T-helper 1 cell treated with Interleukin-12 subunit alpha and Interleukin-12 subunit beta and Interleukin-4 antibody, amounts not matched to agents 30 μg/mL and 1 μg/mL, for 36 hours (primary cell): ENCODE results near the gene RBM26.
"Not testable (repeated sequence)": the region's sequence is repeated elsewhere in the genome, so short reads cannot be mapped to it uniquely, and the experiment has no call there.

Experiments
- H3K27ac Mint-ChIP-seq: one replicate; pipeline ENCODE4 v1.8.0; 2021; ENCODE audit warnings: mild to moderate bottlenecking, mixed read lengths
- H3K27me3 Mint-ChIP-seq: one replicate; pipeline ENCODE4 v1.8.0; 2021; ENCODE audit warnings: low read depth, mixed read lengths
- H3K36me3 Mint-ChIP-seq: one replicate; pipeline ENCODE4 v1.8.0; 2021; ENCODE audit warnings: low read depth, mixed read lengths
- H3K4me1 Mint-ChIP-seq: one replicate; pipeline ENCODE4 v1.8.0; 2021; ENCODE audit warnings: low read depth, mixed read lengths
- H3K4me3 Mint-ChIP-seq: one replicate; pipeline ENCODE4 v1.8.0; 2021; ENCODE audit warnings: mild to moderate bottlenecking, moderate library complexity, mixed read lengths
- H3K9me3 Mint-ChIP-seq: one replicate; pipeline ENCODE4 v1.8.0; 2021; ENCODE audit warnings: mixed read lengths

The RBM26 gene

DNA sequence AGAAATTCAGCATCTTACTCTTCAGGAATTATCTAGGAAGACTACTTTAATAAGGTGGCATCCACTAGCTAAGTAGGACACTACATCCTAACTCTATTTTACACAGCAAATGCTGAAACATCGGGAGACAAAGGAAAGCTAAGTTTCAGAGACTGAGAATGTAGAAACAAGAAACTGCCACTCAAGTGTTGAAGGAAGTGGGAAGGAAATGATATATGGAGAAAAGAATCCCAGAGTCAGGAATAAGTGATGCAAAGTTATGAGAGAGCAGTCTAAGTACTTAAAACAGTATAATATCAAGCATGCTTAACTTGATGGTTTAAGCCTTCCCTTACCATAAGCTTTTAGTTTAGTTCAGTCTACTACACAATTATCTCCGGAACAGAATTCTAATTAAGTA, 52.4 kb downstream of the RBM26 start:
- H3K4me1 Mint-ChIP-seq, result peaks cover 2% of the 10 kb centered on the region
- H3K4me3 Mint-ChIP-seq, result no peak overlapping the region
- no peak overlapping the region for H3K27ac Mint-ChIP-seq
- no peaks in the 10 kb centered on the region for H3K9me3 Mint-ChIP-seq
- no peaks in the 10 kb centered on the region for H3K27me3 Mint-ChIP-seq
- peaks cover 28% of the 10 kb centered on the region for H3K36me3 Mint-ChIP-seq

DNA sequence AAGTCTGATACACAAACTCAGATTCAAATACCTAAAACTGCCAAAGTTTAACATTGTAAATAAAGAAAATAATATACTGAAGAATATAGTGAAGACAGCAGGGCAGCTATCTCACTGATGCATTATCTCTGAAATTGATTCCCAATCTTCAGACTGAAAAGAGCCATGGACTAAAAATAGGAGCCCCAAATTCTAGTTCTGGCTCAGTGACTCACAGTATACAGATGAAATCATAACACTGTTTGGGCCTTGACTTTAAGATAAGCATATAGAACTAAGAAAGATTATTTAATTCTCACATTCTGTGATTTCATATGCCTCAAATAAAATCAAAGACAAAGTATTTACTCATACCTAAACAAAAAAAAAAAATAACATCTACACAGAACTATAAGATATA, 53.9 kb downstream of the RBM26 start:
- Mint-ChIP-seq H3K27ac (no peak overlapping the region), H3K4me3 (no peak overlapping the region), H3K27me3 (no peaks in the 10 kb centered on the region), H3K9me3 (no peaks in the 10 kb centered on the region), H3K36me3 (peaks cover 23% of the 10 kb centered on the region), H3K4me1 (peaks cover 8% of the 10 kb centered on the region)

DNA sequence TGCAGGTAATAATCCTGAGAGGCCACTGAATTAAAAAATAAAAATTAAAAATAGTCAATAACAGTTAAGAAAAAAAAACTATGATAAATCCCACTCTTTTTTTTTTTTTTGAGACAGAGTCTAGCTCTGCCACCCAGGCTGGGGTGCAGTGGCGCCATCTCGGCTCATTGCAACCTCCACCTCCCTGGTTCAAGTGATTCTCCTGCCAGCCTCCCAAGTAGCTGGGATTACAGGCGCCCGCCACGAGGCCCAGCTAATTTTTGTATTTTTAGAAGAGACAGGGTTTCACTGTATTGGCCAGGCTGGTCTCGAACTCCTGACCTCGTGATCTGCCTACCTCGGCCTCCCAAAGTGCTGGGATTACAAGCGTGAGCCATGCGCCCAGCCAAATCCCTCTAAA, 56.4 kb downstream of the RBM26 start:
- H3K9me3 Mint-ChIP-seq, H3K4me3 Mint-ChIP-seq, H3K27ac Mint-ChIP-seq, H3K27me3 Mint-ChIP-seq: not testable (repeated sequence)
- Mint-ChIP-seq H3K4me1 (peaks cover 12% of the 10 kb centered on the region), H3K36me3 (peaks cover 19% of the 10 kb centered on the region)

DNA sequence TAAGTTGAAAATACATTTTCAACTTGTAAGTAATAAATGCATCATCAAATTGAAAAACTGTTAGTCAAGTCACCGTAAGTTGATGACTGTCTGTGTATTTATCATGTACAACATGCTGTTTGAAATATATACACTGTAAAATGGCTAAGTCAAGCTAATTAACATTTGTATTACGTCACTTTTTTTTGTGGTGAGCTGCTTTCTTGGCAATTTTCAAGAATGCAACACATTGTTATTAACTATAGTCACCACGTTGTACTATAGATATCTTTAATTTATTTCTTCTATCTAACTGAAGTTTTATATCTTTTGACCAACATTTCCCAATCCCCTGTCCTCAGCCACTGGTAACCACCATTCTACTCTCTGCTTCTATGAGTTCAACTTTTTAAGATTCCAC, 57.0 kb downstream of the RBM26 start:
- no peak overlapping the region for H3K4me3 Mint-ChIP-seq
- no peaks in the 10 kb centered on the region for H3K9me3 Mint-ChIP-seq
- H3K36me3 Mint-ChIP-seq, result peaks cover 19% of the 10 kb centered on the region
- H3K27ac Mint-ChIP-seq, result no peak overlapping the region
- no peaks in the 10 kb centered on the region for H3K27me3 Mint-ChIP-seq
- peaks cover 12% of the 10 kb centered on the region for H3K4me1 Mint-ChIP-seq

- Mint-ChIP-seq H3K27ac (no peak overlapping the region), H3K27me3 (no peaks in the 10 kb centered on the region), H3K4me3 (no peak overlapping the region), H3K36me3 (peaks cover 16% of the 10 kb centered on the region), H3K9me3 (no peaks in the 10 kb centered on the region), H3K4me1 (peaks cover 12% of the 10 kb centered on the region)
Measured at GRCh38 chr13:79346300-79346914, 59.6 kb downstream of the RBM26 start.

- peaks cover 33% of the 10 kb centered on the region for H3K36me3 Mint-ChIP-seq
- no peak overlapping the region for H3K4me3 Mint-ChIP-seq
- no peaks in the 10 kb centered on the region for H3K9me3 Mint-ChIP-seq
- H3K4me1 Mint-ChIP-seq, result peaks cover 2% of the 10 kb centered on the region
- H3K27me3 Mint-ChIP-seq, result no peaks in the 10 kb centered on the region
- H3K27ac Mint-ChIP-seq, result no peak overlapping the region
Measured at GRCh38 chr13:79341202-79341601, 64.9 kb downstream of the RBM26 start.

DNA sequence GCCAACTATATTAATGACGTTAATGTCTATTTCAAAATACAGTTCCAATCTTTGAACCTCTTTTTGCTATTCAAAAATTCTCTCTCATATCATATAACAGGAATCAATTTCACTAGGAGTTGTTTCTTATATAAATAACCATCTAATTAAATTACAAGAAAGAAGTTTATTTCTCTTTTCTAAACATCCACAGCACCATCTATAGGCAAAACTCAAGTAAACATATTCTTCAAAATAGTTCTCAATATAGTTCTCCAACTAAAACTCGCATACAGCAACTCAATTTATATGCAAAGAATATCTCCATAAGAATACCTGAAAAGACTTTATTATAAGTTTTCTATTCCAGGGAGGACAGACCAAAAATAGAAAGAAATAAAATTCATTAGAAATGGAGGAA, 65.6 kb downstream of the RBM26 start:
- Mint-ChIP-seq H3K9me3 (no peaks in the 10 kb centered on the region), H3K27me3 (no peaks in the 10 kb centered on the region), H3K4me3 (no peak overlapping the region), H3K27ac (no peak overlapping the region), H3K36me3 (peaks cover 37% of the 10 kb centered on the region), H3K4me1 (peaks cover 2% of the 10 kb centered on the region)

DNA sequence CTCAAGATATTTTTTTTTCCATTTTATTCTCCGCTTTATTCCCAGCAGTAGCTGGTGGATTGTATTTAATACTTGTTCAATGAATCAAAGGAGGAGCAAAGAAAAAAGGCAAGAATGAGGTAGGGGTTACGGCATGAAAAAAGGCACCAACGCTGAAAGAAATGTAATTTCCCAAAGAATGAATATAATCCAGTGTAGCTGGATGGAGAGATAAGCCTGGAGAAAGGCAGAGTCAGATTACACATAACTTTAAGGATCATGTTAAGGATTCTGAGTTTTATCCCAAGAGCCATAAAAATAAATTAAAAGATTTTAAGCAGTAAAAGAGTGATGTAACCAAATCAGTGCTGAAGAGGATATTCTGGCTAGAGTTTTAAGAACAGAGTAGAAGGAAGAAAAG, 67.7 kb downstream of the RBM26 start:
- Mint-ChIP-seq H3K36me3 (peaks cover 44% of the 10 kb centered on the region), H3K27ac (no peak overlapping the region), H3K4me3 (no peak overlapping the region), H3K4me1 (peaks cover 1% of the 10 kb centered on the region), H3K9me3 (no peaks in the 10 kb centered on the region), H3K27me3 (no peaks in the 10 kb centered on the region)

GRCh38 chr13:79336966-79337365, 69.1 kb downstream of the RBM26 start:
- Mint-ChIP-seq H3K27ac (no peak overlapping the region), H3K27me3 (no peaks in the 10 kb centered on the region), H3K4me3 (no peak overlapping the region), H3K4me1 (peaks cover 8% of the 10 kb centered on the region), H3K36me3 (peaks cover 52% of the 10 kb centered on the region), H3K9me3 (no peaks in the 10 kb centered on the region)

DNA sequence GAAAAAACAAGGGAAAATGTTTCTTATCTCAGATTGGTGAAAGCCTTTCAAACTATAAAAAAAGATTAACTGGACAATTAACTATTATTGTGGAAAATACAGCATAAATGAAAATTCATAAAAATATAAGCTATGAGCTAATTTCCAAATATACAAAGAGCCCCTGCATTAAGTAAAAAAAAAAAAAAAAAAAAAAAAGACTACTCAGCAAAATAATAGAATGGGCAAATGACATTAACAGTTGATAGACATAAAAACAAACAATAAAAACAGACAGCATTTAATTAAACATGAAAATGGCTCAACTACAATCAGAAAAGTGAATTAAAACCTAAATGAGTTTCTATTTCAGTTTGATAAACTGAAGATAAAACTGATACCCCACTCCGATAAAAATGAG, 77.5 kb downstream of the RBM26 start:
- H3K27me3 Mint-ChIP-seq, result no peaks in the 10 kb centered on the region
- H3K4me3 Mint-ChIP-seq, result no peak overlapping the region
- H3K4me1 Mint-ChIP-seq, result peaks cover 9% of the 10 kb centered on the region
- H3K36me3 Mint-ChIP-seq, result peaks cover 25% of the 10 kb centered on the region
- no peak overlapping the region for H3K27ac Mint-ChIP-seq
- no peaks in the 10 kb centered on the region for H3K9me3 Mint-ChIP-seq

GRCh38 chr13:79320433-79320832, 85.6 kb downstream of the RBM26 start:
- no peaks in the 10 kb centered on the region for H3K9me3 Mint-ChIP-seq
- H3K4me3 Mint-ChIP-seq, result no peak overlapping the region
- no peaks in the 10 kb centered on the region for H3K27me3 Mint-ChIP-seq
- H3K4me1 Mint-ChIP-seq, result peaks cover 1% of the 10 kb centered on the region
- H3K27ac Mint-ChIP-seq, result no peak overlapping the region
- peaks cover 25% of the 10 kb centered on the region for H3K36me3 Mint-ChIP-seq

DNA sequence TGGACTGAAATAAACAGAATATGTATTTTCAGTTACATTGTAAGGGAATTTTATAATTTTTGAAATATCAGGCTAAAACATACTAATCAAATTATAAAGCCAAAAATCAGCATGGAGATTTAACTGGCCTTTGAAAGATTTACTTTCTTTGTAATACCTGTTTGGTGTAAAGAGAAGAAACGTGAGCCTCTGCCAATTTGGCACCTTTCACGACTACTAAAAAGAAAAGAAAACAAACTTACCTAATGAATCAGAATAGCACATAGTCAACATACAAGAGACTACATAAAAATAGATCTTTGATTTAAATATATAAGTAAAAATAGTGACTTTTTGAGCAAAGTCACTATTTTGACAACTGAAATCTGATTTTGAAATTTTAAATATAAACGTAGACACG, 87.4 kb downstream of the RBM26 start:
- no peak overlapping the region for H3K27ac Mint-ChIP-seq
- H3K4me1 Mint-ChIP-seq, result peaks cover 1% of the 10 kb centered on the region
- H3K4me3 Mint-ChIP-seq, result no peak overlapping the region
- peaks cover 37% of the 10 kb centered on the region for H3K36me3 Mint-ChIP-seq
- no peaks in the 10 kb centered on the region for H3K27me3 Mint-ChIP-seq
- no peaks in the 10 kb centered on the region for H3K9me3 Mint-ChIP-seq

GRCh38 chr13:79317856-79318255, 88.2 kb downstream of the RBM26 start:
- peaks cover 42% of the 10 kb centered on the region for H3K36me3 Mint-ChIP-seq
- no peak overlapping the region for H3K27ac Mint-ChIP-seq
- no peaks in the 10 kb centered on the region for H3K27me3 Mint-ChIP-seq
- H3K9me3 Mint-ChIP-seq, result no peaks in the 10 kb centered on the region
- peaks cover 1% of the 10 kb centered on the region for H3K4me1 Mint-ChIP-seq
- H3K4me3 Mint-ChIP-seq, result no peak overlapping the region

DNA sequence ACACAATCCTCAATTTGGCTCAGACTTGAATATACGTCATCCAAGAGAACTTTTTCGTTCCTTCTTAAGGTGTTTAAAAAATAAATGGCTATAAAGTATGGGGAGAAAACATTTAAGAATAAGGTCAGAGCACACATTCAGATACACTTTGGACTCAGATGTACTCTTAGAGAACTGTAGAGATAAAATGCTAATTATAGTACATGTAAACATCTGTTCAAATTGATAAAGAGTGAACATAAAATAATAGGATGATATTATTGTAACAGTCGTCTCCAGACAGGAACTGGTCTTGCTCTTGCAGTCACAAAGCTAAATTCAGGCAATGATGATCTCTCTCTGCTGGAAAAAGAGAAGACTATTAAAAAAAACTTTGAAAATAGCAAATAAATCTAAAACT, 91.4 kb downstream of the RBM26 start:
- Mint-ChIP-seq H3K27ac (no peak overlapping the region), H3K4me3 (no peak overlapping the region), H3K36me3 (peaks cover 32% of the 10 kb centered on the region), H3K9me3 (no peaks in the 10 kb centered on the region), H3K27me3 (no peaks in the 10 kb centered on the region), H3K4me1 (no peaks in the 10 kb centered on the region)

DNA sequence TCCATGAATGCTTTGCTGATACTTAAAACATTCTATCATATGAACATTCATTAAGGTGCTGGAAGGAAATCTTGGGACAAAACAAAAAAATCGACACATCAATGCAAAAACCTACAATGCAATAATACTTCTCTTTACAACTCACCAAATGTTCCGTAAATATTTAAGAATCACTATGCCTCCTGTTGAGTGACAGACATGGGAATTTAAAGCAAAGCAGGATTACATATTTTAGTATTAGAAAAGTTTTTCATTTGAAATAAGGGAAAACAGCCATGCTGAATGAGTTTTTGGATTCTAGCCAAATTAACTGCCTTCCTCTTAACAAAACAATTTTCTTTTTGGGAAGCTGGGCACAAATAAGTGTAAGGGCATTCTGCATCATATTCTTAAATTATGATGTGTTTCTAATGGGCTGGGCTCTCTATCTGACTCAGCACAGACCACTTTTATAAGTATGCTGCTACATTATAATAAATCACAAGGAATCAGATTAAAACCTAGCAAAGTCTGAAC, 93.7 kb downstream of the RBM26 start:
- no peaks in the 10 kb centered on the region for H3K4me1 Mint-ChIP-seq
- no peak overlapping the region for H3K27ac Mint-ChIP-seq
- peaks cover 25% of the 10 kb centered on the region for H3K36me3 Mint-ChIP-seq
- no peak overlapping the region for H3K4me3 Mint-ChIP-seq
- no peaks in the 10 kb centered on the region for H3K27me3 Mint-ChIP-seq
- no peaks in the 10 kb centered on the region for H3K9me3 Mint-ChIP-seq

DNA sequence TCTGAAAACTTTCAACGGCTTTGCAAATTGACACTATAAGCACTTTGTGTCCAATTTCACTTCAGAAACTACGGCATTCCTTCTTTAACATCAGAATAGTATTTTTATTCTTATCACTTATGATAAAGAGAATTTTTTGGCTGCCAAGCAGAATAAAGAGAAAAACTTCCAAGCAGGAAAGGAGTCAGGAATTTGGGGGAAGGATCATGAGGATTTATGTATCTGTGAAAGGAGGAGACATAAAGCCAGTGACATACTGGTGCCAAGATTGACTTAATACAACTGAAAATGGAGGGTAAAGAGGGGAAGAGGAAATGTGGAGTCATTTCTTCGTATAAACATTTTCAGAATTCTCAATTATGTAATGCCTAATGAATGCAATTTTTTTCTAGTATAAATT, 94.7 kb downstream of the RBM26 start:
- Mint-ChIP-seq H3K27me3 (peaks cover 2% of the 10 kb centered on the region), H3K9me3 (no peaks in the 10 kb centered on the region), H3K4me3 (no peak overlapping the region), H3K27ac (no peak overlapping the region), H3K4me1 (no peaks in the 10 kb centered on the region), H3K36me3 (peaks cover 23% of the 10 kb centered on the region)
